Endodermal cell (in vitro differentiated cells): ENCODE results near the gene RAB28. TPM values are rescaled to one million over a fixed set of nuclear protein-coding genes. Genes with fewer than 3 reads are reported as not detected.

Source experiments
- DNase-seq: peaks from one replicate; pipeline ENCODE4 v3.0.0-alpha.2; 2017
- H3K27ac ChIP-seq: 2 replicates; pipeline ENCODE4 v1.5.1; 2013; ENCODE audit warnings: mild to moderate bottlenecking, low read depth, low read length, moderate library complexity
- H3K27me3 ChIP-seq: 2 replicates; pipeline ENCODE4 v1.6.1; 2013; ENCODE audit warnings: mild to moderate bottlenecking, low read length, moderate library complexity; ENCODE audit not compliant: insufficient read depth, control insufficient read depth, poor library complexity, severe bottlenecking
- H3K36me3 ChIP-seq: 2 replicates; pipeline ENCODE4 v1.7.0; 2013; ENCODE audit warnings: mild to moderate bottlenecking, low read length, moderate library complexity; ENCODE audit not compliant: control insufficient read depth, insufficient read depth
- H3K4me1 ChIP-seq: one replicate; pipeline ENCODE4 v1.7.0; 2013; ENCODE audit warnings: low read length; ENCODE audit not compliant: control insufficient read depth, insufficient read depth
- H3K4me3 ChIP-seq: 2 replicates; pipeline ENCODE4 v1.5.1; 2013; ENCODE audit warnings: mild to moderate bottlenecking, low read length, moderate library complexity
- H3K9ac ChIP-seq: 2 replicates; pipeline ENCODE4 v1.6.1; 2013; ENCODE audit warnings: mild to moderate bottlenecking, low read length, moderate library complexity; ENCODE audit not compliant: poor library complexity, severe bottlenecking; ENCODE audit errors: extremely low read depth
- H3K9me3 ChIP-seq: 2 replicates; pipeline ENCODE4 v1.6.1; 2013; ENCODE audit warnings: mild to moderate bottlenecking, low read length, moderate library complexity; ENCODE audit not compliant: control insufficient read depth
- H3K27ac Mint-ChIP-seq: 2 replicates; pipeline ENCODE4 v1.8.0; 2020; ENCODE audit warnings: mixed read lengths
- H3K27me3 Mint-ChIP-seq: 2 replicates; pipeline ENCODE4 v1.8.0; 2021; ENCODE audit warnings: mild to moderate bottlenecking, mixed read lengths; ENCODE audit not compliant: insufficient read depth
- H3K36me3 Mint-ChIP-seq: 2 replicates; pipeline ENCODE4 v1.8.0; 2020; ENCODE audit warnings: low read depth, mixed read lengths
- H3K4me1 Mint-ChIP-seq: 2 replicates; pipeline ENCODE4 v1.8.0; 2020; ENCODE audit warnings: mixed read lengths
- H3K4me3 Mint-ChIP-seq: 2 replicates; pipeline ENCODE4 v1.8.0; 2020; ENCODE audit warnings: mild to moderate bottlenecking, moderate library complexity, mixed read lengths
- H3K9me3 Mint-ChIP-seq: 2 replicates; pipeline ENCODE4 v1.8.0; 2020; ENCODE audit warnings: mild to moderate bottlenecking, mixed read lengths
- CTCF ChIP-seq: fragments of 200-600 bp; sonication (generic); conservative IDR thresholded peaks from 2 replicates; pipeline ENCODE4 v1.5.0; 2021; ENCODE audit warnings: antibody characterized with exemption, mild to moderate bottlenecking
- WGBS, 2 experiments: methylation state at CpG; one replicate each; pipeline versions ENCODE4 v1.1.5 to v1.1.7; 2013; ENCODE audit warnings: missing lambda C conversion rate in 2 of 2, mixed read lengths in 1 of 2; ENCODE audit not compliant: insufficient coverage in 1 of 2, insufficient read length in 1 of 2; 5-methylcytosine and 5-hydroxymethylcytosine counted together
- total RNA-seq, 2 donors: library from RNA; stranded (reverse); fragmentation: NEBNext Ultra II Directional in 1 of 2; extraction: Animal tissue kit (Norgen Biotek cat#: 25700) in 1 of 2; gene quantifications; 2 replicates in 1 of 2; 3 replicates in 1 of 2; pipeline ENCODE4 v1.2.1, GENCODE V29; 2021

Gene RAB28
- total RNA-seq, 2 donors from 2014 or later = 24.6 to 25.7 TPM

DNA sequence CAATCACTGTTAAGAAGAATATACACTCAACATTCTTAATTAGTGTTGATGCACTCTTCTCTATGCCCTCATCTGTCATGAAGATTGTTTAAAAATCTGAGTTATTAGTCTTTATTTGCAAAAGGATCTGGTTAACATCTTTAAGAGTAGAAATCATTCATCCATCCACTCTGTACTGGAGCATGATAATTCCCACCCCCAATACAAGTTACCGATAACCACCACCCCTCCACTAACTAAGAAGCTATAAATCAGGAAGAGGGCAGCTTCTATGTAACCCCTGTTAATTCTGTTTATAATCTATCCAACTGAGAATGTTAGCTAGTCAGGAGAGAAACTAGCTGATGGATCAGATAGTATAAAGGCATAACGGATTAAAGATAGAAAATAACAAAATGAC lies 34.5 kb downstream of the RAB28 start:
- WGBS, 2 experiments = 93% methylated on average over 1 of the region's 2 CpGs; no CpG with 5 or more reads in 1 of the 2 experiments
- DNase-seq = no peak
- no peak overlapping the region for H3K27ac ChIP-seq
- TF ChIP-seq CTCF = no peak
- H3K4me3 ChIP-seq = no peak overlapping the region
- Mint-ChIP-seq H3K4me1 (peaks cover 21% of the 10 kb centered on the region), H3K27me3 (no peaks in the 10 kb centered on the region), H3K27ac (no peak overlapping the region), H3K9me3 (no peaks in the 10 kb centered on the region), H3K36me3 (peaks cover 16% of the 10 kb centered on the region), H3K4me3 (no peak overlapping the region)
- no peak overlapping the region for H3K9ac ChIP-seq
- H3K36me3 ChIP-seq = peaks cover 8% of the 10 kb centered on the region
- no peaks in the 10 kb centered on the region for H3K27me3 ChIP-seq
- peaks cover 3% of the 10 kb centered on the region for H3K4me1 ChIP-seq
- H3K9me3 ChIP-seq = no peaks in the 10 kb centered on the region

- Histone ChIP-seq H3K36me3 (peaks cover 3% of the 10 kb centered on the region), H3K27ac (peak overlapping the region; percentile 15), H3K4me3 (peak overlapping the region; percentile 85), H3K4me1 (peaks cover 3% of the 10 kb centered on the region), H3K27me3 (no peaks in the 10 kb centered on the region), H3K9ac (peak overlapping the region; percentile 77), H3K9me3 (no peaks in the 10 kb centered on the region)
- H3K4me1 Mint-ChIP-seq = peaks cover 25% of the 10 kb centered on the region
- peak overlapping the region; percentile 66 for H3K4me3 Mint-ChIP-seq
- peak overlapping the region; percentile 90 for H3K27ac Mint-ChIP-seq
- peak; percentile 91 for DNase-seq
- peaks cover 14% of the 10 kb centered on the region for H3K36me3 Mint-ChIP-seq
- H3K27me3 Mint-ChIP-seq = no peaks in the 10 kb centered on the region
- 11 to 27% methylated on average over 16 to 22 of the region's 22 CpGs for WGBS, 2 experiments
- no peaks in the 10 kb centered on the region for H3K9me3 Mint-ChIP-seq
- TF ChIP-seq CTCF = no peak
Measured at GRCh38 chr4:13445841-13446790, 38.0 kb downstream of the RAB28 start.

- Mint-ChIP-seq H3K36me3 (peaks cover 37% of the 10 kb centered on the region), H3K4me1 (peaks cover 19% of the 10 kb centered on the region), H3K4me3 (no peak overlapping the region), H3K27me3 (no peaks in the 10 kb centered on the region), H3K27ac (no peak overlapping the region), H3K9me3 (peaks cover 16% of the 10 kb centered on the region)
- Histone ChIP-seq H3K36me3 (peaks cover 3% of the 10 kb centered on the region), H3K27me3 (no peaks in the 10 kb centered on the region), H3K27ac (no peak overlapping the region), H3K4me1 (peaks cover 3% of the 10 kb centered on the region), H3K4me3 (no peak overlapping the region), H3K9me3 (peaks cover 14% of the 10 kb centered on the region), H3K9ac (no peak overlapping the region)
- no peak for DNase-seq
- no peak for TF ChIP-seq CTCF
Measured at GRCh38 chr4:13441506-13441905, 42.6 kb downstream of the RAB28 start.
